Type B pancreatic cell (in vitro differentiated cells): ENCODE results near the gene RASGEF1C. TPM values are rescaled to one million over a fixed set of nuclear protein-coding genes. Genes with fewer than 3 reads are reported as not detected.

Source experiments
- DNase-seq: peaks from one replicate; pipeline ENCODE4 v3.0.0; 2021; ENCODE audit warnings: mixed read lengths; ENCODE audit not compliant: unreplicated experiment; ENCODE audit errors: extremely low spot score
- H3K27ac Mint-ChIP-seq: 2 replicates; pipeline ENCODE4 v1.8.0; 2021; ENCODE audit warnings: mild to moderate bottlenecking, mixed read lengths
- H3K27me3 Mint-ChIP-seq: 2 replicates; pipeline ENCODE4 v1.8.0; 2021; ENCODE audit warnings: mixed read lengths
- H3K36me3 Mint-ChIP-seq: 2 replicates; pipeline ENCODE4 v1.8.0; 2021; ENCODE audit warnings: mixed read lengths
- H3K4me1 Mint-ChIP-seq: one replicate; pipeline ENCODE4 v1.8.0; 2021; ENCODE audit warnings: mixed read lengths; ENCODE audit not compliant: unreplicated experiment
- H3K4me3 Mint-ChIP-seq: 2 replicates; pipeline ENCODE4 v1.8.0; 2021; ENCODE audit warnings: mild to moderate bottlenecking, mixed read lengths
- H3K9me3 Mint-ChIP-seq: 2 replicates; pipeline ENCODE4 v1.8.0; 2021; ENCODE audit warnings: mixed read lengths
- long read RNA-seq: library from polyadenylated mRNA; unstranded; transcript quantifications from one replicate; pipeline ENCODE4 v2.0.0, GENCODE V29; 2020
- total RNA-seq: library from RNA; stranded (reverse); gene quantifications from 2 replicates; pipeline ENCODE4 v1.2.1, GENCODE V29; 2021; ENCODE audit warnings: low replicate concordance
- TF ChIP-seq, protein P1 (sequence below): fragments of 200-600 bp; sonication (generic); conservative IDR thresholded peaks from 2 replicates; pipeline ENCODE4 v1.5.0; 2021; ENCODE audit warnings: antibody characterized with exemption, mild to moderate bottlenecking

Gene RASGEF1C
- 0.36 and 0.77 TPM in 2 replicates for total RNA-seq
- long read RNA-seq, result 0 reads

DNA sequence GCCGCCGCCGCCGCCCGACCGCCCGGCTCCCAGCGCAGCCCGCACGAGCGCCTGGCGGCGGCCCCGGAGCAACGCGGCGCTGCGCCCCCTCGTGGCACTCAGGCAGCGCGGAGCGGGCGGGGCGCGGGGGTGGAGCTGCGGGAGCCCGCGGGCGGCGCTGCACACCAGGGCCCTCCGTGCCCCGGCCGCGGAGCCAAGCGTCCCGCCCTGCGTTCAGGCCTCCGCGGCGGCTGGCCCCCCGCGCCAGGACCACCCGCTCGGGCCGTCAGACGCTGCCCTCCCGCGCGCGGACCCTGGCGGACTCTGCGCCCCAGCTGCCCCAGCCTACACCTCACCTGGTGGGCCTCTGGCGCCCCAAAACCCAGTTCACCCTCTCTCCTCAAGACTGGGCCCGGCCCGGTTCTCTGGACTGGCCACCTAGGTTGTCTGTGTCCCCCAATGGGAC is at the start of gene RASGEF1C:
TSS of gene RASGEF1C (minus strand) at position 75 of the 445 bp plus-strand sequence. CDS start 71,159 bp downstream, outside the sequence.
- DNase-seq, result peak; percentile 83
- H3K4me3 Mint-ChIP-seq, result peak within 1 kb of the TSS; percentile 81
- TF ChIP-seq, protein P1, sequence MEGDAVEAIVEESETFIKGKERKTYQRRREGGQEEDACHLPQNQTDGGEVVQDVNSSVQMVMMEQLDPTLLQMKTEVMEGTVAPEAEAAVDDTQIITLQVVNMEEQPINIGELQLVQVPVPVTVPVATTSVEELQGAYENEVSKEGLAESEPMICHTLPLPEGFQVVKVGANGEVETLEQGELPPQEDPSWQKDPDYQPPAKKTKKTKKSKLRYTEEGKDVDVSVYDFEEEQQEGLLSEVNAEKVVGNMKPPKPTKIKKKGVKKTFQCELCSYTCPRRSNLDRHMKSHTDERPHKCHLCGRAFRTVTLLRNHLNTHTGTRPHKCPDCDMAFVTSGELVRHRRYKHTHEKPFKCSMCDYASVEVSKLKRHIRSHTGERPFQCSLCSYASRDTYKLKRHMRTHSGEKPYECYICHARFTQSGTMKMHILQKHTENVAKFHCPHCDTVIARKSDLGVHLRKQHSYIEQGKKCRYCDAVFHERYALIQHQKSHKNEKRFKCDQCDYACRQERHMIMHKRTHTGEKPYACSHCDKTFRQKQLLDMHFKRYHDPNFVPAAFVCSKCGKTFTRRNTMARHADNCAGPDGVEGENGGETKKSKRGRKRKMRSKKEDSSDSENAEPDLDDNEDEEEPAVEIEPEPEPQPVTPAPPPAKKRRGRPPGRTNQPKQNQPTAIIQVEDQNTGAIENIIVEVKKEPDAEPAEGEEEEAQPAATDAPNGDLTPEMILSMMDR, result peak; percentile 67
- H3K27ac Mint-ChIP-seq, result no peak within 1 kb of the TSS
- H3K4me1 Mint-ChIP-seq, result peaks cover 7% of the 10 kb centered on the region
- H3K36me3 Mint-ChIP-seq, result no peaks in the 10 kb centered on the region
- no peaks in the 10 kb centered on the region for H3K9me3 Mint-ChIP-seq
- peaks cover 29% of the 10 kb centered on the region for H3K27me3 Mint-ChIP-seq

- no peak for DNase-seq
- peaks cover 19% of the 10 kb centered on the region for H3K9me3 Mint-ChIP-seq
- H3K36me3 Mint-ChIP-seq, result peaks cover 66% of the 10 kb centered on the region
- TF ChIP-seq, protein P1, result no peak
- H3K27me3 Mint-ChIP-seq, result no peaks in the 10 kb centered on the region
- H3K27ac Mint-ChIP-seq, result no peak overlapping the region
- no peaks in the 10 kb centered on the region for H3K4me1 Mint-ChIP-seq
- H3K4me3 Mint-ChIP-seq, result no peak overlapping the region
Observed at GRCh38 chr5:180253036-180253824, 44.2 kb upstream of the RASGEF1C start.

DNA sequence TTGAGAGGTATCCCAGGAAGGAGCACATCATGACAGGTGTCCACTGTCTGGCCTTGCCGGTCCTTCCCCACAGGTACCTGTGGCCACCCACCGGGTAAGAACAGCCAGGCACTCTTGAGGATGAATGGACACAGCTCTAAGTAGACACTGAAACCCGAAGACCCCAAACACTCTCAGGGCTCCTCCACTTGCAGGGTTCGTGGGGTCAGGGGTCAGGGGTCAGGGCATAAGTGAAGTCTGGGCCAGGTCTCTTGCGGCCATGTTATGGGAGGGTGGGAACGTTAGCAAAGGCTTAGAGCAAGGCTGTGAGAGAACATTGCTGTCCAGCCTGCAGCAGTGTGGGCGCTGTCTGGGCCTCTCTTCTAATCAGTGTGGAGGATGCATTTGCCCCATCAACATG is 42.9 kb upstream of the RASGEF1C start:
- Mint-ChIP-seq H3K9me3 (peaks cover 9% of the 10 kb centered on the region), H3K27me3 (no peaks in the 10 kb centered on the region), H3K4me3 (no peak overlapping the region), H3K36me3 (peaks cover 64% of the 10 kb centered on the region), H3K4me1 (no peaks in the 10 kb centered on the region), H3K27ac (no peak overlapping the region)
- no peak for DNase-seq
- TF ChIP-seq, protein P1, result no peak

- no peaks in the 10 kb centered on the region for H3K27me3 Mint-ChIP-seq
- no peak overlapping the region for H3K4me3 Mint-ChIP-seq
- peaks cover 69% of the 10 kb centered on the region for H3K36me3 Mint-ChIP-seq
- H3K4me1 Mint-ChIP-seq, result no peaks in the 10 kb centered on the region
- TF ChIP-seq, protein P1, result no peak
- no peak overlapping the region for H3K27ac Mint-ChIP-seq
- H3K9me3 Mint-ChIP-seq, result peaks cover 9% of the 10 kb centered on the region
- DNase-seq, result no peak
Observed at GRCh38 chr5:180251141-180251540, 42.1 kb upstream of the RASGEF1C start.

- H3K9me3 Mint-ChIP-seq, result peaks cover 9% of the 10 kb centered on the region
- TF ChIP-seq, protein P1, result no peak
- H3K36me3 Mint-ChIP-seq, result peaks cover 64% of the 10 kb centered on the region
Observed at GRCh38 chr5:180250329-180250728, 41.3 kb upstream of the RASGEF1C start.

More at GRCh38 chr5:180250329-180250728, 41.3 kb upstream of the RASGEF1C start:
- H3K4me1 Mint-ChIP-seq, result no peaks in the 10 kb centered on the region
- DNase-seq, result no peak
- H3K27ac Mint-ChIP-seq, result no peak overlapping the region
- no peak overlapping the region for H3K4me3 Mint-ChIP-seq
- H3K27me3 Mint-ChIP-seq, result no peaks in the 10 kb centered on the region
